Body of pancreas (tissue), 4 donors: ENCODE measurements around the gene FAM209A. TPM values are rescaled to one million over a fixed set of nuclear protein-coding genes. Genes with fewer than 3 reads are reported as not detected.
"Not testable (repeated sequence)": the region's sequence is repeated elsewhere in the genome, so short reads cannot be mapped to it uniquely, and the experiment has no call there.

Source experiments
- ATAC-seq: fragments of 150-250 bp; one replicate; pipeline ENCODE4 v1.9.1; 2016
- DNase-seq, 4 donors: peaks; one replicate each; pipeline ENCODE4 v3.0.0-alpha.2; 2019
- H3K27ac ChIP-seq, 4 donors: fragments of 200-600 bp; sonication (generic); 1 replicate in 3 of 4; 2 replicates in 1 of 4; pipeline versions ENCODE4 v1.5.1 to v1.6.1; 2016 to 2019; ENCODE audit warnings: mild to moderate bottlenecking in 1 of 4, mixed read lengths in 1 of 4, moderate library complexity in 1 of 4
- H3K27me3 ChIP-seq, 2 donors: fragments of 200-600 bp; sonication (generic); one replicate each; pipeline ENCODE4 v1.6.0; 2016; ENCODE audit warnings: mild to moderate bottlenecking in 1 of 2
- H3K36me3 ChIP-seq, 2 donors: fragments of 200-600 bp; sonication (generic); replicated peaks in 1 of 2; 2 replicates each; pipeline ENCODE4 v1.5.1; 2016; ENCODE audit warnings: low read depth in 2 of 2; ENCODE audit not compliant: insufficient read depth in 1 of 2
- H3K4me1 ChIP-seq: fragments of 200-600 bp; sonication (generic); one replicate; pipeline ENCODE4 v1.6.0; 2016
- H3K4me3 ChIP-seq, 2 donors: fragments of 200-600 bp; sonication (generic); 1 replicate in 1 of 2; 2 replicates in 1 of 2; pipeline ENCODE4 v1.5.1; 2016 to 2019
- H3K9me3 ChIP-seq, 3 donors: fragments of 200-600 bp; sonication (generic); 1 replicate in 2 of 3; 2 replicates in 1 of 3; pipeline ENCODE4 v1.5.1; 2016
- POLR2A ChIP-seq, 3 donors: fragments of 450-650 bp; IDR thresholded peaks; one replicate each; pipeline ENCODE4 v1.6.1; 2016; ENCODE audit warnings: antibody characterized with exemption in 3 of 3, mild to moderate bottlenecking in 2 of 3
- WGBS, 2 donors: methylation state at CpG; one replicate each; pipeline ENCODE4 v1.1.5; 2017; 5-methylcytosine and 5-hydroxymethylcytosine counted together
- intact Hi-C: fragments of 100-400 bp; cut with DNase I; formaldehyde crosslinking; loops from one replicate; pipeline ENCODE4 v1.15.1; 2023
- total RNA-seq, 2 donors: library from RNA; depleted of rRNA; stranded (reverse); fragments of >200 nt; gene quantifications; one replicate each; pipeline ENCODE4 v1.1.0, GENCODE V29; 2016
- TF ChIP-seq, protein P1 (sequence below), 7 experiments: fragments of 450-650 bp in 4 of 7; fragments of 200-600 bp in 3 of 7; sonication (generic) in 3 of 7; IDR thresholded peaks; one replicate each; pipeline ENCODE4 v1.5.1; 2016 to 2019; ENCODE audit warnings: antibody characterized with exemption in 7 of 7

The FAM209A gene, protein sequence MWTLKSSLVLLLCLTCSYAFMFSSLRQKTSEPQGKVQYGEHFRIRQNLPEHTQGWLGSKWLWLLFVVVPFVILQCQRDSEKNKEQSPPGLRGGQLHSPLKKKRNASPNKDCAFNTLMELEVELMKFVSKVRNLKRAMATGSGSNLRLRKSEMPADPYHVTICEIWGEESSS
- total RNA-seq, result not detected

DNA sequence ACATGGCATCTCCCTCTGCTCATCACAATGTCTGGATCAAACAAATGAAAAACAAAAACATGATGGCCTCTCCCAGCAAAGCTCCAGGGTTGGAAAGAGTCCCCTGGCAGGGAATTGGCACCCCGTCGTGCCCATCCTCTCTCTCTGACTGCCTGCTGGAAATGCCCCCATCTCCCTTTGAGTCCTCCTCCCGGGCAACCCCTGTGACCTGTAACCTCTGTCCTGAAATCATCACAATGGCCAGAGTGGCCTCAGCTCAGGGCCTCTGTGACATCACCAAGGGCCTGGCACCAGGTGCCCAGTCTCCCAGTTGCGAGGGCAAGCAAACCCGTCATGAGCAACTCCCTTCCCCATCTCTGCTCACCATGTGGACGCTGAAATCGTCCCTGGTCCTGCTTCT lies at the start of gene FAM209A:
TSS of gene FAM209A (plus strand) at position 301 of the 400 bp plus-strand sequence. CDS start at position 366, 65 bp downstream.
- intact Hi-C loops, H3K4me3 ChIP-seq, H3K4me1 ChIP-seq, H3K27ac ChIP-seq, ATAC-seq, H3K36me3 ChIP-seq, H3K27me3 ChIP-seq, DNase-seq: not testable (repeated sequence)
- 77 to 78% methylated on average over 5 to 6 of the region's 7 CpGs for WGBS, 2 donors
- peaks cover 0 to 18% (median 0%) of the 10 kb centered on the region in 3 donors for H3K9me3 ChIP-seq

DNA sequence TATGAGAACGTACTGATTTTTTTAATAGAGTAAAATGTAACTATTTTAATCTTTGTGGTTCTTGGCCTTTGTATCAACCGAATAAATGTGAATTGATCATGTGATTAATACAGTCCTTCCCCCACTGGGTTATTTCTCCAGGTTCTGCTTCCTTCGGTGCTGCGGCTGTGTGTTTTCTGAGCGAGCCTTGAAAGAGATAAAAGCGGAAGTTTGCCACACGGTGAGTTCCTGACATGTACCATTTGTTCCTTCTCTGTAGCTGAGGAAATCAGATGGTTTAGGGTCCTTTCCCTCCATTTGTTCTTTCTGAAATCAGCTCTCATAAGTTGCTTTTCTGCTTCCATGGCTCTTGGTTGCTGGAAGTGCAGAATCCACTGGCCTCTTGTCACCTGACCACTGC lies 40.6 kb upstream of the FAM209A start:
- Histone ChIP-seq H3K4me1 (no peaks in the 10 kb centered on the region), H3K27ac (no peak overlapping the region), H3K27me3 (no peaks in the 10 kb centered on the region), H3K9me3 (no peaks in the 10 kb centered on the region), H3K36me3 (peaks cover 6 to 36% of the 10 kb centered on the region in 2 donors), H3K4me3 (no peak overlapping the region)
- intact Hi-C loops, result no loop called here
- TF ChIP-seq POLR2A (IDR thresholded peaks at IDR 0.05), result no peak
- TF ChIP-seq, protein P1, sequence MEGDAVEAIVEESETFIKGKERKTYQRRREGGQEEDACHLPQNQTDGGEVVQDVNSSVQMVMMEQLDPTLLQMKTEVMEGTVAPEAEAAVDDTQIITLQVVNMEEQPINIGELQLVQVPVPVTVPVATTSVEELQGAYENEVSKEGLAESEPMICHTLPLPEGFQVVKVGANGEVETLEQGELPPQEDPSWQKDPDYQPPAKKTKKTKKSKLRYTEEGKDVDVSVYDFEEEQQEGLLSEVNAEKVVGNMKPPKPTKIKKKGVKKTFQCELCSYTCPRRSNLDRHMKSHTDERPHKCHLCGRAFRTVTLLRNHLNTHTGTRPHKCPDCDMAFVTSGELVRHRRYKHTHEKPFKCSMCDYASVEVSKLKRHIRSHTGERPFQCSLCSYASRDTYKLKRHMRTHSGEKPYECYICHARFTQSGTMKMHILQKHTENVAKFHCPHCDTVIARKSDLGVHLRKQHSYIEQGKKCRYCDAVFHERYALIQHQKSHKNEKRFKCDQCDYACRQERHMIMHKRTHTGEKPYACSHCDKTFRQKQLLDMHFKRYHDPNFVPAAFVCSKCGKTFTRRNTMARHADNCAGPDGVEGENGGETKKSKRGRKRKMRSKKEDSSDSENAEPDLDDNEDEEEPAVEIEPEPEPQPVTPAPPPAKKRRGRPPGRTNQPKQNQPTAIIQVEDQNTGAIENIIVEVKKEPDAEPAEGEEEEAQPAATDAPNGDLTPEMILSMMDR (IDR thresholded peaks at IDR 0.05), result no peak
- ATAC-seq (no peak), DNase-seq (peak in 1 of 4 donors; percentile 18)
- 78 to 85% methylated on average over 7 of the region's 7 CpGs for WGBS, 2 donors

DNA sequence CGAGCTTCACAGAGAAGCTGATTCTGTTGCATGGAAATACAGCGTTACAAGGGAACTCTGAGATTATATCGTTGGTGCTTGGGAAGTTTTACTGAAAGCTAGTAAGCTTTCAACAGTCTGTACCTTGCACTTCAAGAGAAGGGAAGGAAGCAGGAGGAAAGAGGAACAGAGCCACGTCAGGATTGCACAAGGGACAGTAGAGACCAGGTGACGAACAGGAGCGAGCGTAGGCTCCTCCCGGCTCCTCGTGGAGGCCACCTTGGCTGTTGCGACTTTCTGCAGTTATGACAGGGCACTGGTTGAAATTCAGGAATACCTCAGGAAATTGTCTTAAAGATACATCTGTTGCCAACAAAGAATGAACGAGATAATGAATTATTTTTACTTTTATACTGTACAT lies 37.3 kb upstream of the FAM209A start:
- intact Hi-C loops, result no loop called here
- H3K4me3 ChIP-seq, result no peak overlapping the region
- DNase-seq, result peak in 1 of 4 donors; percentile 21
- peaks cover 0 to 27% of the 10 kb centered on the region in 2 donors for H3K36me3 ChIP-seq
- TF ChIP-seq POLR2A (IDR thresholded peaks at IDR 0.05), result no peak
- TF ChIP-seq, protein P1 (IDR thresholded peaks at IDR 0.05), result no peak
- H3K27me3 ChIP-seq, result no peaks in the 10 kb centered on the region
- 83 to 90% methylated on average over 11 of the region's 11 CpGs for WGBS, 2 donors
- ATAC-seq, result no peak
- no peaks in the 10 kb centered on the region for H3K4me1 ChIP-seq
- H3K9me3 ChIP-seq, result no peaks in the 10 kb centered on the region
- H3K27ac ChIP-seq, result no peak overlapping the region

DNA sequence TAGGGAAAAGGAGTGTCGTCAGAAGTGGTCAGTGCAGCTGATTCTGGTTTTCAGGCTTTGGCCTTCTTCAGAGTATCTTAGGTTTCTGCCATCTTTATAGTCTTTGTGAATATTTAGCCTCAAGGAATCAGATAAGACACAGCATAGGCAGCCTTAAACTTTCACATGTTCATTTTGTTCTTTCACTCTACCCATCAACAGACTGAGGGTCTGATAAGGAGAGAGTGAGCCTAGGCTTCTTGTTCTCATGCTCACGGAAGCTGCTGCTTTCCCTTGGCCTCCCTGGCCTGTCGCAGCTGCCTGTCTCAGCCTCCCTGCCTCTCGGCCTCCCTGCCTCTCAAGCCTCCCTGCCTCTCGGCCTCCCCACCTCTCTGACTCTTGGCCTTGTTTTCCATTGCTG lies 36.0 kb upstream of the FAM209A start:
- Histone ChIP-seq H3K9me3 (no peaks in the 10 kb centered on the region), H3K27ac (no peak overlapping the region), H3K4me1 (no peaks in the 10 kb centered on the region), H3K27me3 (no peaks in the 10 kb centered on the region), H3K36me3 (peaks cover 0 to 28% of the 10 kb centered on the region in 2 donors), H3K4me3 (no peak overlapping the region)
- no peak for TF ChIP-seq POLR2A (IDR thresholded peaks at IDR 0.05)
- TF ChIP-seq, protein P1 (IDR thresholded peaks at IDR 0.05), result no peak
- intact Hi-C loops, result no loop called here
- WGBS, 2 donors, result 92% methylated on average over 5 of the region's 5 CpGs
- no peak for DNase-seq
- ATAC-seq, result no peak

DNA sequence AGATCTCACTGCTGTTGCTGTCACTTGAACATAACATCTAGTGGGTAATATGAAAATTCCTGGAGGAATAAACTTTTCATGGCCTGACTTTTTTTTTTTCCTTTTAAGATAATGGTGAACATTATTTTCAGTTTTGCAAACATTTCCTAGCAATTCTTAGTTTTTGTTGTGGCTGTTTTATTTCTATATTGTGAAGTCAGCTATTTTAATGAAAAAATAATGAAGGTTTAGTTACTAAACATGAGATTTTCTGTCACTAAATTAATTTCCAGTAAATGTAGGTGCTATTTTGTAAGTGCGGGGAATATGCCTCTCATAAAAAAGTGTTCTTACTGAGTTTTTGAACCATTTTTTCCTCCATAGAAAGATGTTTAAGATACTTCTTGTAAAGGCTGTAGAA lies 23.4 kb upstream of the FAM209A start:
- H3K27ac ChIP-seq, result no peak overlapping the region
- peaks cover 0 to 2% of the 10 kb centered on the region in 2 donors for H3K36me3 ChIP-seq
- TF ChIP-seq, protein P1 (IDR thresholded peaks at IDR 0.05), result no peak
- no peak for TF ChIP-seq POLR2A (IDR thresholded peaks at IDR 0.05)
- DNase-seq, result no peak
- no peak for ATAC-seq
- intact Hi-C loops, result no loop called here
- no peak overlapping the region for H3K4me3 ChIP-seq
- H3K4me1 ChIP-seq, result no peaks in the 10 kb centered on the region
- H3K9me3 ChIP-seq, result no peaks in the 10 kb centered on the region
- 95 to 97% methylated on average over 1 of the region's 1 CpG for WGBS, 2 donors
- H3K27me3 ChIP-seq, result no peaks in the 10 kb centered on the region
